Keratinocyte (primary cell): ENCODE results near the gene NAA25. TPM values are rescaled to one million over a fixed set of nuclear protein-coding genes. Genes with fewer than 3 reads are reported as not detected.

ENCODE experiments used
- DNase-seq: peaks from one replicate; pipeline ENCODE4 v3.0.0-alpha.2; 2011; ENCODE audit warnings: low read depth, missing footprints, low spot score
- FAIRE-seq: peaks from 2 replicates; lab custom pipeline; 2011; peaks lifted over from hg19 to GRCh38; lab: Jason Lieb, UNC
- H2AFZ ChIP-seq: 2 replicates; pipeline ENCODE4 v1.6.0; 2012; ENCODE audit warnings: low read length, control low read depth, inconsistent platforms; ENCODE audit not compliant: control insufficient read depth
- H3K27ac ChIP-seq: 2 replicates; pipeline ENCODE4 v1.5.1; 2011; ENCODE audit warnings: low read length; ENCODE audit not compliant: control insufficient read depth, insufficient read depth
- H3K27me3 ChIP-seq: 3 replicates; pipeline ENCODE4 v1.6.0; 2011; ENCODE audit warnings: low read length; ENCODE audit not compliant: control insufficient read depth, insufficient read depth; ENCODE audit errors: extremely low read depth
- H3K36me3 ChIP-seq, 2 experiments: 2 replicates in 1 of 2; 3 replicates in 1 of 2; pipeline ENCODE4 v1.5.1; 2011; ENCODE audit warnings: low read length in 2 of 2, mild to moderate bottlenecking in 1 of 2; ENCODE audit not compliant: control insufficient read depth in 2 of 2, insufficient read depth in 2 of 2; ENCODE audit errors: extremely low read depth in 1 of 2
- H3K4me1 ChIP-seq: 3 replicates; pipeline ENCODE4 v1.5.1; 2011; ENCODE audit warnings: low read length; ENCODE audit not compliant: control insufficient read depth, insufficient read depth; ENCODE audit errors: extremely low read depth
- H3K4me2 ChIP-seq: 3 replicates; pipeline ENCODE4 v1.6.0; 2011; ENCODE audit warnings: low read depth, low read length; ENCODE audit not compliant: control insufficient read depth, insufficient read depth; ENCODE audit errors: extremely low read depth
- H3K4me3 ChIP-seq, 3 experiments: fragments of 200-600 bp in 1 of 3; sonication (generic) in 1 of 3; 2 replicates in 2 of 3; 3 replicates in 1 of 3; pipeline ENCODE4 v1.5.1; 2011 to 2016; ENCODE audit warnings: low read length in 3 of 3, mild to moderate bottlenecking in 3 of 3, control low read depth in 2 of 3, inconsistent platforms in 1 of 3, low read depth in 1 of 3, mixed read lengths in 1 of 3, mixed run types in 1 of 3, moderate library complexity in 1 of 3; ENCODE audit not compliant: control insufficient read depth in 2 of 3, insufficient read depth in 2 of 3; ENCODE audit errors: extremely low read depth in 1 of 3
- H3K79me2 ChIP-seq: 2 replicates; pipeline ENCODE4 v1.6.0; 2012; ENCODE audit warnings: low read length; ENCODE audit not compliant: control insufficient read depth, insufficient read depth
- H3K9ac ChIP-seq: 3 replicates; pipeline ENCODE4 v1.6.0; 2011; ENCODE audit warnings: low read length; ENCODE audit not compliant: control insufficient read depth, insufficient read depth; ENCODE audit errors: extremely low read depth
- H3K9me1 ChIP-seq: 3 replicates; pipeline ENCODE4 v1.6.0; 2011; ENCODE audit warnings: low read length; ENCODE audit not compliant: control insufficient read depth, insufficient read depth; ENCODE audit errors: extremely low read depth
- H3K9me3 ChIP-seq: 2 replicates; pipeline ENCODE4 v1.5.1; 2012; ENCODE audit warnings: low read depth, low read length; ENCODE audit not compliant: control insufficient read depth
- H4K20me1 ChIP-seq: 3 replicates; pipeline ENCODE4 v1.6.0; 2011; ENCODE audit warnings: low read length; ENCODE audit not compliant: control insufficient read depth, insufficient read depth; ENCODE audit errors: extremely low read depth
- EZH2 ChIP-seq: IDR thresholded peaks from one replicate; pipeline ENCODE4 v1.6.1; 2012; ENCODE audit warnings: inconsistent platforms, mild to moderate bottlenecking, low read length, moderate library complexity
- dilution Hi-C: fragments of 300-500 bp; cut with MboI; formaldehyde crosslinking; loops from one replicate; pipeline ENCODE4 v1.7.0; 2020; ENCODE audit warnings: low sequenced_read_pairs; ENCODE audit not compliant: extremely low pct_ligation_motif_present
- polyA plus RNA-seq, 5 experiments: library from polyadenylated mRNA; depleted of rRNA in 3 of 5; stranded (reverse) in 3 of 5; stranded (forward) in 1 of 5; unstranded in 1 of 5; fragments of >200 nt; gene quantifications; 1 replicate in 1 of 5; 2 replicates in 3 of 5; 3 replicates in 1 of 5; pipeline versions ENCODE4 v1.2.1 to v1.2.3, GENCODE V29; 2011 to 2012; ENCODE audit warnings: missing spikeins in 2 of 5, low read depth in 1 of 5, low replicate concordance in 1 of 5
- TF ChIP-seq, protein P1 (sequence below), 3 experiments: IDR thresholded peaks in 1 of 3; conservative IDR thresholded peaks in 1 of 3; optimal IDR thresholded peaks in 1 of 3; 2 replicates in 2 of 3; 3 replicates in 1 of 3; pipeline versions ENCODE3 to v1.5.1; 2011; ENCODE audit warnings: low read length in 3 of 3, mild to moderate bottlenecking in 3 of 3, moderate library complexity in 2 of 3, control low read depth in 1 of 3, inconsistent platforms in 1 of 3; ENCODE audit not compliant: insufficient read depth in 2 of 3; ENCODE audit errors: extremely low read depth in 1 of 3

The NAA25 gene
- polyA plus RNA-seq, 1 donor (not counting 4 experiments of a cell fraction or from before 2014, with no cell fraction given) = 26.1 TPM

DNA sequence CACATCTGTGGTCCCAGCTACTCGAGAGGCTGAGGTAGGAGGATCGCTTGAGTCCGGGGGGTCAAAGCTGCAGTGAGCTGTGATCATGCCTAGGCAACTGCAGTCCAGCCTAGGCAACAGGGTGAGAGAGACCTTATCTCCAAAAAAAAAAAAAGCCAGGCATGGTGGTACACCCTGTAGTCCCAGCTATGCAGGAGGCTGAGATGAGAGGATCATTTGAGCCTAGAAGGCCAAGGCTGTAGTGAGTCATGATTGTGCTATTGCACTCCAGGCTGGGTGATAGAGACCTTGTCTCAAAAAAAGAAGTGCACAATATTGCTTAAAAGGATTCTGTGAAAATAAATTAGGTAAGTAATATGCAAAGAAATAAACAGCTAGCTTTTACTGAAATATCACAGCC is 17.0 kb downstream of the NAA25 start:
- Histone ChIP-seq H4K20me1 (peaks cover 5% of the 10 kb centered on the region), H3K36me3 (peaks cover 11 to 20% of the 10 kb centered on the region in 2 experiments)
- FAIRE-seq = no peak

DNA sequence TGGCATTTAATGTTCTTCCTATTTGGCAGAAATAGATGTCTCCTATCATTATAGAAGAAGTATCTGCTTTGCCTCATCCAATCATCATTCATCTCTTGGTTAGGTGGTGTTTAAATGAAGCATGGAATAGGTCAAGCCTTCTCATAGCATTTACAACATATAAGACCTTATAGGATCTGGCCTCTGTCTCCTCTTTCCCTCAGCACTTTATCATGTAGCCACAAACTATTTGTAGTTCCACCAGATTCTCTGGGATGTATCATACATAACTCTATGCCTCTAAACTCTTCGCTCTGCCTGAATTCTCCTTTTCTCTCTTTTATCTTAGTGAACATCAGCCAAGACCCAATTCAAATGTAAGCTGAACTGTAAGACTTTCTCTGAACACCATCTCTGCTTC is 20.7 kb downstream of the NAA25 start:
- DNase-seq (no peak), FAIRE-seq (no peak)
- no peak for TF ChIP-seq EZH2
- H3K9me1 ChIP-seq = no peaks in the 10 kb centered on the region
- peaks cover 19 to 24% of the 10 kb centered on the region in 2 experiments for H3K36me3 ChIP-seq
- peaks cover 52% of the 10 kb centered on the region for H3K79me2 ChIP-seq
- H2AFZ ChIP-seq = no peak overlapping the region
- no peak overlapping the region for H3K4me2 ChIP-seq
- dilution Hi-C loops = no loop called here
- H3K27me3 ChIP-seq = no peaks in the 10 kb centered on the region
- no peak overlapping the region for H3K27ac ChIP-seq
- H3K9me3 ChIP-seq = no peaks in the 10 kb centered on the region
- no peak overlapping the region for H3K4me3 ChIP-seq
- no peaks in the 10 kb centered on the region for H4K20me1 ChIP-seq
- no peak overlapping the region for H3K9ac ChIP-seq
- H3K4me1 ChIP-seq = no peaks in the 10 kb centered on the region

More for the DNA sequence above, 17.0 kb downstream of the NAA25 start:
- Histone ChIP-seq H3K27ac (no peak overlapping the region), H3K27me3 (no peaks in the 10 kb centered on the region), H3K9ac (no peak overlapping the region), H3K4me2 (no peak overlapping the region), H3K9me3 (no peaks in the 10 kb centered on the region), H3K79me2 (peaks cover 66% of the 10 kb centered on the region), H3K9me1 (no peaks in the 10 kb centered on the region), H2AFZ (no peak overlapping the region), H3K4me3 (no peak overlapping the region), H3K4me1 (peaks cover 9% of the 10 kb centered on the region)
- dilution Hi-C loops = no loop called here
- no peak for DNase-seq
- TF ChIP-seq, protein P1, sequence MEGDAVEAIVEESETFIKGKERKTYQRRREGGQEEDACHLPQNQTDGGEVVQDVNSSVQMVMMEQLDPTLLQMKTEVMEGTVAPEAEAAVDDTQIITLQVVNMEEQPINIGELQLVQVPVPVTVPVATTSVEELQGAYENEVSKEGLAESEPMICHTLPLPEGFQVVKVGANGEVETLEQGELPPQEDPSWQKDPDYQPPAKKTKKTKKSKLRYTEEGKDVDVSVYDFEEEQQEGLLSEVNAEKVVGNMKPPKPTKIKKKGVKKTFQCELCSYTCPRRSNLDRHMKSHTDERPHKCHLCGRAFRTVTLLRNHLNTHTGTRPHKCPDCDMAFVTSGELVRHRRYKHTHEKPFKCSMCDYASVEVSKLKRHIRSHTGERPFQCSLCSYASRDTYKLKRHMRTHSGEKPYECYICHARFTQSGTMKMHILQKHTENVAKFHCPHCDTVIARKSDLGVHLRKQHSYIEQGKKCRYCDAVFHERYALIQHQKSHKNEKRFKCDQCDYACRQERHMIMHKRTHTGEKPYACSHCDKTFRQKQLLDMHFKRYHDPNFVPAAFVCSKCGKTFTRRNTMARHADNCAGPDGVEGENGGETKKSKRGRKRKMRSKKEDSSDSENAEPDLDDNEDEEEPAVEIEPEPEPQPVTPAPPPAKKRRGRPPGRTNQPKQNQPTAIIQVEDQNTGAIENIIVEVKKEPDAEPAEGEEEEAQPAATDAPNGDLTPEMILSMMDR (optimal IDR thresholded peaks at IDR 0.05 in 1 of 3, IDR thresholded peaks at IDR 0.05 in 1 of 3, conservative IDR thresholded peaks at IDR 0.05 in 1 of 3; ENCODE audit: extremely low read depth in 1 of 3, insufficient read depth in 2 of 3, low read length in 3 of 3) = no peak
- no peak for TF ChIP-seq EZH2
